Measurements from ENCODE around the gene LRP2BP.
"Not testable (repeated sequence)": the region's sequence is repeated elsewhere in the genome, so short reads cannot be mapped to it uniquely, and the experiment has no call there.

Gene LRP2BP

GRCh38 chr4:185318679-185319078, 77.0 kb downstream of the LRP2BP start:
- DNase-seq, result no peak

GRCh38 chr4:185317880-185318279, 77.8 kb downstream of the LRP2BP start:
- DNase-seq, result no peak

- DNase-seq, result not testable (repeated sequence)
These were observed 78.3 kb downstream of the LRP2BP start for GRCh38 chr4:185317462-185317861.
